GM12878 (cell line): Measurements from ENCODE around the gene CA11. TPM values are rescaled to one million over a fixed set of nuclear protein-coding genes. Genes with fewer than 3 reads are reported as not detected.

Source experiments
- BRCA1 ChIP-seq: IDR thresholded peaks from 2 replicates; pipeline ENCODE4 v1.6.1; 2011; ENCODE audit warnings: low read depth, low read length, improper control_type of control experiment
- CBX3 ChIP-seq: fragments of 200-600 bp; sonication (generic); IDR thresholded peaks from 2 replicates; pipeline ENCODE4 v1.6.1; 2016; ENCODE audit warnings: low read depth, borderline replicate concordance
- E2F8 ChIP-seq: fragments of 450-650 bp; IDR thresholded peaks from 2 replicates; pipeline ENCODE4 v1.6.1; 2018; ENCODE audit warnings: mild to moderate bottlenecking, low read depth, moderate library complexity; ENCODE audit not compliant: partially characterized antibody
- HDAC6 ChIP-seq: fragments of 200-600 bp; sonication (generic); IDR thresholded peaks from one replicate; pipeline ENCODE4 v1.8.0; 2017; ENCODE audit warnings: antibody characterized with exemption; ENCODE audit not compliant: unreplicated experiment
- IRF5 ChIP-seq: fragments of 450-650 bp; IDR thresholded peaks from 2 replicates; pipeline ENCODE4 v1.6.1; 2017; ENCODE audit warnings: borderline replicate concordance
- NFYA ChIP-seq: IDR thresholded peaks from 2 replicates; pipeline ENCODE4 v1.6.1; 2011; ENCODE audit warnings: low read depth, mild to moderate bottlenecking, low read length, improper control_type of control experiment, borderline replicate concordance
- REST ChIP-seq: IDR thresholded peaks from 2 replicates; pipeline ENCODE4 v1.6.1; 2012; ENCODE audit warnings: mild to moderate bottlenecking, low read depth, low read length
- ZNF217 ChIP-seq: fragments of 450-650 bp; IDR thresholded peaks from 2 replicates; pipeline ENCODE4 v1.6.1; 2017; ENCODE audit warnings: antibody characterized with exemption, mild to moderate bottlenecking
- polyA plus RNA-seq, 11 experiments: library from polyadenylated mRNA; depleted of rRNA in 4 of 11; unstranded in 6 of 11; stranded (reverse) in 5 of 11; fragments of >200 nt; fragmentation: Nextera tagmentation in 4 of 11; fragmentation: Illumina TruSeq in 1 of 11; extraction: Ambion mirVana in 4 of 11; extraction: Trizol in 1 of 11; gene quantifications; 1 replicate in 1 of 11; 2 replicates in 10 of 11; pipeline versions ENCODE4 v1.2.1 to v1.2.3, GENCODE V29; 2011 to 2016; ENCODE audit warnings: inconsistent platforms in 2 of 11, missing spikeins in 2 of 11, low read depth in 1 of 11
- total RNA-seq, 4 experiments: library from RNA; depleted of rRNA in 3 of 4; stranded (reverse); fragments of >200 nt in 3 of 4; fragmentation: Illumina TruSeq in 1 of 4; extraction: Trizol in 1 of 4; gene quantifications; 2 replicates each; pipeline versions ENCODE4 v1.2.1 to v1.2.3, GENCODE V29; 2013 to 2021
- TF ChIP-seq, protein P1 (sequence below): IDR thresholded peaks from 2 replicates; pipeline ENCODE4 v1.6.1; 2011; ENCODE audit warnings: low read depth, low read length, improper control_type of control experiment, borderline replicate concordance
- TF ChIP-seq, protein P2 (sequence below): fragments of 450-650 bp; IDR thresholded peaks from 2 replicates; pipeline ENCODE4 v1.6.1; 2014; ENCODE audit warnings: mild to moderate bottlenecking
- TF ChIP-seq, protein P3 (sequence below): fragments of 450-650 bp; conservative IDR thresholded peaks from 2 replicates; pipeline ENCODE4 v1.6.1; 2017; ENCODE audit warnings: mild to moderate bottlenecking, moderate library complexity

CA11 gene
- total and polyA plus RNA-seq, 10 of the 15 experiments (the other 5 are each of a cell fraction or from before 2014, with no cell fraction given) = 1.7 to 7.5 (median 2.4) TPM

GRCh38 chr19:48635263-48635965 is 10.6 kb downstream of the CA11 start (continued):
- TF ChIP-seq, protein P1, sequence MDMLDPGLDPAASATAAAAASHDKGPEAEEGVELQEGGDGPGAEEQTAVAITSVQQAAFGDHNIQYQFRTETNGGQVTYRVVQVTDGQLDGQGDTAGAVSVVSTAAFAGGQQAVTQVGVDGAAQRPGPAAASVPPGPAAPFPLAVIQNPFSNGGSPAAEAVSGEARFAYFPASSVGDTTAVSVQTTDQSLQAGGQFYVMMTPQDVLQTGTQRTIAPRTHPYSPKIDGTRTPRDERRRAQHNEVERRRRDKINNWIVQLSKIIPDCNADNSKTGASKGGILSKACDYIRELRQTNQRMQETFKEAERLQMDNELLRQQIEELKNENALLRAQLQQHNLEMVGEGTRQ = no peak
- TF ChIP-seq NFYA = no peak
- TF ChIP-seq, protein P2, sequence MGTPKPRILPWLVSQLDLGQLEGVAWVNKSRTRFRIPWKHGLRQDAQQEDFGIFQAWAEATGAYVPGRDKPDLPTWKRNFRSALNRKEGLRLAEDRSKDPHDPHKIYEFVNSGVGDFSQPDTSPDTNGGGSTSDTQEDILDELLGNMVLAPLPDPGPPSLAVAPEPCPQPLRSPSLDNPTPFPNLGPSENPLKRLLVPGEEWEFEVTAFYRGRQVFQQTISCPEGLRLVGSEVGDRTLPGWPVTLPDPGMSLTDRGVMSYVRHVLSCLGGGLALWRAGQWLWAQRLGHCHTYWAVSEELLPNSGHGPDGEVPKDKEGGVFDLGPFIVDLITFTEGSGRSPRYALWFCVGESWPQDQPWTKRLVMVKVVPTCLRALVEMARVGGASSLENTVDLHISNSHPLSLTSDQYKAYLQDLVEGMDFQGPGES = no peak
- no peak for TF ChIP-seq REST
- no peak for TF ChIP-seq IRF5
- TF ChIP-seq, protein P3, sequence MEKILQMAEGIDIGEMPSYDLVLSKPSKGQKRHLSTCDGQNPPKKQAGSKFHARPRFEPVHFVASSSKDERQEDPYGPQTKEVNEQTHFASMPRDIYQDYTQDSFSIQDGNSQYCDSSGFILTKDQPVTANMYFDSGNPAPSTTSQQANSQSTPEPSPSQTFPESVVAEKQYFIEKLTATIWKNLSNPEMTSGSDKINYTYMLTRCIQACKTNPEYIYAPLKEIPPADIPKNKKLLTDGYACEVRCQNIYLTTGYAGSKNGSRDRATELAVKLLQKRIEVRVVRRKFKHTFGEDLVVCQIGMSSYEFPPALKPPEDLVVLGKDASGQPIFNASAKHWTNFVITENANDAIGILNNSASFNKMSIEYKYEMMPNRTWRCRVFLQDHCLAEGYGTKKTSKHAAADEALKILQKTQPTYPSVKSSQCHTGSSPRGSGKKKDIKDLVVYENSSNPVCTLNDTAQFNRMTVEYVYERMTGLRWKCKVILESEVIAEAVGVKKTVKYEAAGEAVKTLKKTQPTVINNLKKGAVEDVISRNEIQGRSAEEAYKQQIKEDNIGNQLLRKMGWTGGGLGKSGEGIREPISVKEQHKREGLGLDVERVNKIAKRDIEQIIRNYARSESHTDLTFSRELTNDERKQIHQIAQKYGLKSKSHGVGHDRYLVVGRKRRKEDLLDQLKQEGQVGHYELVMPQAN = peak; percentile 71
- no peak for TF ChIP-seq E2F8
- no peak for TF ChIP-seq HDAC6
- TF ChIP-seq CBX3 = no peak
- TF ChIP-seq BRCA1 = no peak
- TF ChIP-seq ZNF217 = no peak
